ENCODE data around the gene GNAI3. TPM values are rescaled to one million over a fixed set of nuclear protein-coding genes. Genes with fewer than 3 reads are reported as not detected.

Gene GNAI3
- total and polyA plus RNA-seq, 2 of the 13 experiments (the other 11 are each of a cell fraction or from before 2014, with no cell fraction given), result 4.3 to 9.0 TPM

- no peak; the same call in 1 of the 2 replicates for TF ChIP-seq BCL6 (CRISPR knock-in tag; IDR thresholded peaks at IDR 0.05)
- TF ChIP-seq NFRKB (IDR thresholded peaks at IDR 0.05), result no peak
- TF ChIP-seq ZBTB20 (CRISPR knock-in tag; IDR thresholded peaks at IDR 0.05; ENCODE audit: borderline replicate concordance, low read depth), result peak; percentile 7; the same call in 1 of the 2 replicates
- no peak for TF ChIP-seq ZFP36 (IDR thresholded peaks at IDR 0.05; ENCODE audit: borderline replicate concordance, low read depth, low read length, partially characterized antibody)
- TF ChIP-seq MAX (IDR thresholded peaks at IDR 0.05), result peak; percentile 85
- TF ChIP-seq LBX2 (CRISPR knock-in tag; IDR thresholded peaks at IDR 0.05; ENCODE audit: borderline replicate concordance), result peak; percentile 34; the same call in 1 of the 2 replicates
- peak; percentile 51 for TF ChIP-seq E2F1 (CRISPR knock-in tag; IDR thresholded peaks at IDR 0.05)
- peak; percentile 78 for TF ChIP-seq TOPORS (CRISPR knock-in tag; IDR thresholded peaks at IDR 0.05)
- no peak for TF ChIP-seq ZNF562 (CRISPR knock-in tag; IDR thresholded peaks at IDR 0.05; ENCODE audit: borderline replicate concordance)
- no peak for TF ChIP-seq ZNF576 (CRISPR knock-in tag; IDR thresholded peaks at IDR 0.05)
- no peak for TF ChIP-seq TRIM22 (IDR thresholded peaks at IDR 0.05)
- no peak; the same call in 1 of the 2 replicates for TF ChIP-seq SNAPC5 (CRISPR knock-in tag; IDR thresholded peaks at IDR 0.05; ENCODE audit: borderline replicate concordance)
- no peak for TF ChIP-seq JARID2 (CRISPR knock-in tag; IDR thresholded peaks at IDR 0.05; ENCODE audit: insufficient replicate concordance)
- TF ChIP-seq CBFB (CRISPR knock-in tag; IDR thresholded peaks at IDR 0.05), result 0 out of 2 replicates have a peak, but pooled peaks have one; percentile 42
- TF ChIP-seq ZNF816 (CRISPR knock-in tag; IDR thresholded peaks at IDR 0.05; ENCODE audit: borderline replicate concordance), result no peak
- peak; percentile 70 for TF ChIP-seq ZNF292 (CRISPR knock-in tag; IDR thresholded peaks at IDR 0.05; ENCODE audit: borderline replicate concordance, low read depth)
- peak; percentile 75; the same call in 1 of the 2 replicates for TF ChIP-seq EED (CRISPR knock-in tag; IDR thresholded peaks at IDR 0.05)
- TF ChIP-seq ZNF468 (CRISPR knock-in tag; IDR thresholded peaks at IDR 0.05), result no peak
- peak; percentile 78; the same call in 1 of the 2 replicates for TF ChIP-seq E2F2 (CRISPR knock-in tag; IDR thresholded peaks at IDR 0.05; ENCODE audit: borderline replicate concordance)
- 0 out of 2 replicates have a peak, but pooled peaks have one; percentile 59 for TF ChIP-seq ZNF556 (CRISPR knock-in tag; IDR thresholded peaks at IDR 0.05; ENCODE audit: borderline replicate concordance)
- TF ChIP-seq JDP2 (CRISPR knock-in tag; IDR thresholded peaks at IDR 0.05; ENCODE audit: borderline replicate concordance), result no peak; the same call in 1 of the 2 replicates
- no peak for TF ChIP-seq ISX (CRISPR knock-in tag; conservative IDR thresholded peaks at IDR 0.05)
Observed at GRCh38 chr1:109548321-109549267, at the start of gene GNAI3 (continued).
